Keratinocyte (primary cell): ENCODE measurements around the gene FAM83D.

Source experiments
- CTCF ChIP-seq, 3 experiments: IDR thresholded peaks in 1 of 3; conservative IDR thresholded peaks in 1 of 3; optimal IDR thresholded peaks in 1 of 3; 2 replicates in 2 of 3; 3 replicates in 1 of 3; pipeline versions ENCODE3 to v1.5.1; 2011; ENCODE audit warnings: low read length in 3 of 3, mild to moderate bottlenecking in 3 of 3, moderate library complexity in 2 of 3, control low read depth in 1 of 3, inconsistent platforms in 1 of 3; ENCODE audit not compliant: insufficient read depth in 2 of 3; ENCODE audit errors: extremely low read depth in 1 of 3
- EZH2 ChIP-seq: IDR thresholded peaks from one replicate; pipeline ENCODE4 v1.6.1; 2012; ENCODE audit warnings: inconsistent platforms, mild to moderate bottlenecking, low read length, moderate library complexity

- TF ChIP-seq CTCF (optimal IDR thresholded peaks at IDR 0.05 in 1 of 3, IDR thresholded peaks at IDR 0.05 in 1 of 3, conservative IDR thresholded peaks at IDR 0.05 in 1 of 3; ENCODE audit: extremely low read depth in 1 of 3, insufficient read depth in 2 of 3, low read length in 3 of 3) = no peak
- no peak for TF ChIP-seq EZH2
Measured at GRCh38 chr20:38892091-38892981, 33.9 kb upstream of the FAM83D start.
